H7 (cell line): ENCODE results near the gene DAPK1. TPM values are rescaled to one million over a fixed set of nuclear protein-coding genes. Genes with fewer than 3 reads are reported as not detected.
A peak's percentile ranks its signal among the peaks of the same experiment; 100 is the strongest.

Experiments used
- DNase-seq: peaks from one replicate; pipeline ENCODE4 v3.0.0; 2012
- H3K27me3 ChIP-seq: 2 replicates; pipeline ENCODE4 v1.6.0; 2011; ENCODE audit warnings: mild to moderate bottlenecking, low read length; ENCODE audit not compliant: control insufficient read depth, insufficient read depth
- H3K36me3 ChIP-seq: replicated peaks from 2 replicates; pipeline ENCODE4 v1.5.1; 2011; ENCODE audit warnings: low read length; ENCODE audit not compliant: control insufficient read depth, insufficient read depth
- H3K4me3 ChIP-seq: 2 replicates; pipeline ENCODE4 v1.5.1; 2011; ENCODE audit warnings: low read depth, mild to moderate bottlenecking, control low read depth, low read length, moderate library complexity; ENCODE audit not compliant: insufficient read depth
- total RNA-seq: library from RNA; depleted of rRNA; stranded (reverse); fragments of >200 nt; shearing (Covaris generic); gene quantifications from 2 replicates; pipeline ENCODE4 v1.2.3, GENCODE V29; 2014

DAPK1 gene
- total RNA-seq, 1 experiment from 2014 or later: 48.8 TPM

GRCh38 chr9:87554171-87554910 lies 56.7 kb downstream of the DAPK1 start:
- H3K36me3 ChIP-seq: no peaks in the 10 kb centered on the region; the same call in 1 of the 2 replicates
- H3K27me3 ChIP-seq: no peaks in the 10 kb centered on the region
- no peak for DNase-seq
- no peak overlapping the region for H3K4me3 ChIP-seq

GRCh38 chr9:87554976-87555375 lies 57.3 kb downstream of the DAPK1 start:
- Histone ChIP-seq H3K27me3 (no peaks in the 10 kb centered on the region), H3K36me3 (no peaks in the 10 kb centered on the region; the same call in 1 of the 2 replicates)
- DNase-seq: no peak

GRCh38 chr9:87556039-87556438 lies 58.4 kb downstream of the DAPK1 start:
- Histone ChIP-seq H3K36me3 (no peaks in the 10 kb centered on the region; the same call in 1 of the 2 replicates), H3K4me3 (no peak overlapping the region), H3K27me3 (no peaks in the 10 kb centered on the region)
- no peak for DNase-seq

More at GRCh38 chr9:87554976-87555375, 57.3 kb downstream of the DAPK1 start:
- H3K4me3 ChIP-seq: no peak overlapping the region

- no peak for DNase-seq
- Histone ChIP-seq H3K4me3 (no peak overlapping the region), H3K27me3 (no peaks in the 10 kb centered on the region), H3K36me3 (no peaks in the 10 kb centered on the region; the same call in 1 of the 2 replicates)
Measured at GRCh38 chr9:87556821-87557220, 59.2 kb downstream of the DAPK1 start.

GRCh38 chr9:87557996-87558395 lies 60.3 kb downstream of the DAPK1 start:
- no peaks in the 10 kb centered on the region; the same call in 1 of the 2 replicates for H3K36me3 ChIP-seq
- DNase-seq: no peak
- no peak overlapping the region for H3K4me3 ChIP-seq
- no peaks in the 10 kb centered on the region for H3K27me3 ChIP-seq

GRCh38 chr9:87558606-87559190 lies 61.0 kb downstream of the DAPK1 start:
- Histone ChIP-seq H3K27me3 (no peaks in the 10 kb centered on the region), H3K4me3 (no peak overlapping the region), H3K36me3 (no peaks in the 10 kb centered on the region; the same call in 1 of the 2 replicates)
- no peak for DNase-seq

- no peaks in the 10 kb centered on the region for H3K27me3 ChIP-seq
- H3K36me3 ChIP-seq: no peaks in the 10 kb centered on the region; the same call in 1 of the 2 replicates
- DNase-seq: no peak
- H3K4me3 ChIP-seq: no peak overlapping the region
Measured at GRCh38 chr9:87562062-87562461, 64.4 kb downstream of the DAPK1 start.

GRCh38 chr9:87562530-87563170 lies 65.0 kb downstream of the DAPK1 start:
- DNase-seq: no peak
- Histone ChIP-seq H3K36me3 (no peaks in the 10 kb centered on the region; the same call in 1 of the 2 replicates), H3K4me3 (no peak overlapping the region), H3K27me3 (no peaks in the 10 kb centered on the region)

GRCh38 chr9:87564111-87564510 lies 66.4 kb downstream of the DAPK1 start:
- no peaks in the 10 kb centered on the region for H3K36me3 ChIP-seq
- no peak overlapping the region for H3K4me3 ChIP-seq
- DNase-seq: no peak
- H3K27me3 ChIP-seq: no peaks in the 10 kb centered on the region

GRCh38 chr9:87564791-87565241 lies 67.1 kb downstream of the DAPK1 start:
- Histone ChIP-seq H3K27me3 (no peaks in the 10 kb centered on the region), H3K4me3 (no peak overlapping the region), H3K36me3 (no peaks in the 10 kb centered on the region)
- DNase-seq: no peak

GRCh38 chr9:87567001-87567400 lies 69.3 kb downstream of the DAPK1 start:
- Histone ChIP-seq H3K36me3 (no peaks in the 10 kb centered on the region), H3K27me3 (no peaks in the 10 kb centered on the region), H3K4me3 (no peak overlapping the region)
- peak; percentile 43 for DNase-seq

GRCh38 chr9:87567571-87567970 lies 69.9 kb downstream of the DAPK1 start:
- DNase-seq: peak; percentile 48
- Histone ChIP-seq H3K36me3 (no peaks in the 10 kb centered on the region; the same call in 1 of the 2 replicates), H3K4me3 (no peak overlapping the region), H3K27me3 (no peaks in the 10 kb centered on the region)

- peaks cover under 1% of the 10 kb centered on the region; the same call in 1 of the 2 replicates for H3K36me3 ChIP-seq
- H3K4me3 ChIP-seq: no peak overlapping the region
- no peaks in the 10 kb centered on the region for H3K27me3 ChIP-seq
- no peak for DNase-seq
Measured at GRCh38 chr9:87567983-87568382, 70.3 kb downstream of the DAPK1 start.

GRCh38 chr9:87568401-87568800 lies 70.7 kb downstream of the DAPK1 start:
- H3K4me3 ChIP-seq: no peak overlapping the region
- peaks cover 3% of the 10 kb centered on the region for H3K36me3 ChIP-seq
- no peaks in the 10 kb centered on the region for H3K27me3 ChIP-seq
- no peak for DNase-seq
